Tibial nerve (tissue), 4 donors: ENCODE measurements around the gene MYH4. TPM values are rescaled to one million over a fixed set of nuclear protein-coding genes. Genes with fewer than 3 reads are reported as not detected.

Experiments
- DNase-seq, 2 donors: peaks; one replicate each; pipeline ENCODE4 v3.0.0-alpha.2; 2019; ENCODE audit warnings: low spot score in 2 of 2
- H3K27ac ChIP-seq, 4 donors: fragments of 200-600 bp; sonication (generic) in 3 of 4; one replicate each; pipeline ENCODE4 v1.5.1; 2017 to 2019; ENCODE audit warnings: mild to moderate bottlenecking in 1 of 4
- H3K27me3 ChIP-seq, 2 donors: fragments of 200-600 bp; sonication (generic) in 1 of 2; one replicate each; pipeline versions ENCODE4 v1.5.1 to v1.6.0; 2017 to 2019
- H3K36me3 ChIP-seq, 3 donors: fragments of 200-600 bp; sonication (generic); one replicate each; pipeline ENCODE4 v1.5.1; 2018 to 2019
- H3K4me1 ChIP-seq, 4 donors: fragments of 200-600 bp; sonication (generic) in 3 of 4; one replicate each; pipeline ENCODE4 v1.5.1; 2017 to 2019
- H3K4me3 ChIP-seq, 4 donors: fragments of 200-600 bp; sonication (generic) in 3 of 4; one replicate each; pipeline ENCODE4 v1.5.1; 2017 to 2019; ENCODE audit warnings: mild to moderate bottlenecking in 1 of 4, moderate library complexity in 1 of 4
- H3K9me3 ChIP-seq, 4 donors: fragments of 200-600 bp; sonication (generic) in 3 of 4; one replicate each; pipeline ENCODE4 v1.5.1; 2017 to 2019
- CTCF ChIP-seq, 5 experiments: fragments of 200-600 bp in 3 of 5; fragments of 450-650 bp in 2 of 5; sonication (generic) in 3 of 5; IDR thresholded peaks; one replicate each; pipeline ENCODE4 v1.5.1; 2016 to 2019; ENCODE audit warnings: antibody characterized with exemption in 5 of 5, mild to moderate bottlenecking in 3 of 5, moderate library complexity in 2 of 5
- EP300 ChIP-seq, 2 donors: sonication (generic); formaldehyde crosslinking; IDR thresholded peaks; one replicate each; pipeline ENCODE4 v1.6.1; 2017; ENCODE audit warnings: antibody characterized with exemption in 2 of 2, mild to moderate bottlenecking in 1 of 2
- POLR2A ChIP-seq, 2 donors: fragments of 450-650 bp; IDR thresholded peaks; one replicate each; pipeline ENCODE4 v1.6.1; 2017; ENCODE audit warnings: antibody characterized with exemption in 2 of 2, mild to moderate bottlenecking in 2 of 2, moderate library complexity in 2 of 2
- WGBS, 2 donors: methylation state at CpG; one replicate each; pipeline ENCODE4 v1.1.5; 2018; 5-methylcytosine and 5-hydroxymethylcytosine counted together
- total RNA-seq, 4 donors: library from RNA; depleted of rRNA; stranded (reverse); fragments of >200 nt; gene quantifications; one replicate each; pipeline ENCODE4 v1.1.0, GENCODE V29; 2016

MYH4 gene
- total RNA-seq, 4 donors from 2014 or later, result not detected

GRCh38 chr17:10415161-10415560, 54.2 kb downstream of the MYH4 start:
- no peak overlapping the region for H3K27ac ChIP-seq
- WGBS, 2 donors, result 80 to 84% methylated on average over 4 of the region's 4 CpGs
- H3K27me3 ChIP-seq, result no peaks in the 10 kb centered on the region
- H3K4me1 ChIP-seq, result no peaks in the 10 kb centered on the region
- no peak for TF ChIP-seq POLR2A (IDR thresholded peaks at IDR 0.05)
- TF ChIP-seq EP300 (IDR thresholded peaks at IDR 0.05), result no peak
- no peak for TF ChIP-seq CTCF (IDR thresholded peaks at IDR 0.05)
- no peak for DNase-seq
- H3K36me3 ChIP-seq, result no peaks in the 10 kb centered on the region
- no peaks in the 10 kb centered on the region for H3K9me3 ChIP-seq
- no peak overlapping the region for H3K4me3 ChIP-seq

- no peak for TF ChIP-seq CTCF (IDR thresholded peaks at IDR 0.05)
- TF ChIP-seq EP300 (IDR thresholded peaks at IDR 0.05), result no peak
- no peak for TF ChIP-seq POLR2A (IDR thresholded peaks at IDR 0.05)
- Histone ChIP-seq H3K4me1 (no peaks in the 10 kb centered on the region), H3K9me3 (no peaks in the 10 kb centered on the region), H3K27ac (no peak overlapping the region), H3K4me3 (no peak overlapping the region), H3K36me3 (no peaks in the 10 kb centered on the region), H3K27me3 (no peaks in the 10 kb centered on the region)
- DNase-seq, result no peak
These were observed 65.8 kb downstream of the MYH4 start for GRCh38 chr17:10403589-10403988.

DNA sequence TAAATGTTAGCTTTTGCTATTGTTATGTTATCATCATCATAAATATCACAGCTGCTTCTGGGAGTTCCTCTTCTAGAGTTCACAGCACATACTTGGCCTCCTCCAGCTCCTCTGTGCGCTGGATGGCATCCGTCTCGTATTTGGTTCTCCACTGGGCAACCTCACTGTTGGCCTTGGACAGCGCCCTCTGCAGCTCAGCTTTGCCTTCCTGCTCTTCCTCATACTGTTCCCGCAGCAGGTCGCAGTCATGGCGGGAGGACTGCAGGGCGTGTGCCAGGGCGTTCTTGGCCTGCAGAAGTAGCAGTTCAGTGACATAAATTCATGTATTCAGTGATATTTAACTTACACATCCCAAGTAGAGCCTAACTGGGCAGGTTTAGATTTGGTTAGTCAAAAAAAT, 71.0 kb downstream of the MYH4 start:
- no peak for DNase-seq
- WGBS, 2 donors, result 81 to 84% methylated on average over 9 of the region's 9 CpGs
- Histone ChIP-seq H3K27ac (no peak overlapping the region), H3K36me3 (no peaks in the 10 kb centered on the region), H3K4me1 (no peaks in the 10 kb centered on the region), H3K4me3 (no peak overlapping the region), H3K27me3 (no peaks in the 10 kb centered on the region), H3K9me3 (no peaks in the 10 kb centered on the region)
- TF ChIP-seq EP300 (IDR thresholded peaks at IDR 0.05) (no peak), CTCF (IDR thresholded peaks at IDR 0.05) (no peak), POLR2A (IDR thresholded peaks at IDR 0.05) (no peak)

DNA sequence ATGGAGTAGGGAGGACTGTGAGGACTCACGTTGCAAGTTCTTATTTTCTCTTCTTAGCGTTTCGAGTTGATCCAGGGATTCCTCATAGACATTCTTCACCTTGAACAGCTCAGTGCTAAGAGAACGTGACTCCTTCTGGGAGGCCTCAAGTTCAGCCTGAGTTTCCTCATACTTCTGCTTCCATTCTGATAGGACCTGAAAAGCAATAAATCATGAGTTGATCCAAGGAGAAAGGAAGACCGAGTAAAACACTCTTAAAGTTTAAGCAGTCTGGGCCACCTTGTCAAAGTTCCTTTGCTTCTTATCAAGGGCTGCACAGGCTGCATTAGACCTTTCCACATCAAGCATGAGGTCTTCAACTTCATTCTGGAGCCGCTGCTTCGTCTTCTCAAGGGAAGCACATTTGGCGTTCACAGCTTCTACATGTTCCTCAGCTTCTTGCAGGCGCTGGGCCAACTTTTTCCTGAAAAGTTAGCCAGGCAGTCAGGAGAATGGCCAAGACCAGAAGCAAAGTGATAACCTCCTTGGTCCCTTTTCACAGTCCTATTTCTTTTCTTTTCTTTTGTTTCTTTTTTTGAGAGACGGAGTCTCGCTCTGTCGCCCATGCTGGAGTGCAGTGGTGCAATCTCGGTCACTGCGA, 72.7 kb downstream of the MYH4 start:
- Histone ChIP-seq H3K4me1 (no peaks in the 10 kb centered on the region), H3K27me3 (no peaks in the 10 kb centered on the region), H3K9me3 (no peaks in the 10 kb centered on the region), H3K36me3 (no peaks in the 10 kb centered on the region), H3K27ac (no peak overlapping the region), H3K4me3 (no peak overlapping the region)
- TF ChIP-seq EP300 (IDR thresholded peaks at IDR 0.05), result no peak
- no peak for TF ChIP-seq CTCF (IDR thresholded peaks at IDR 0.05)
- no peak for TF ChIP-seq POLR2A (IDR thresholded peaks at IDR 0.05)
- 85 to 86% methylated on average over 14 of the region's 14 CpGs for WGBS, 2 donors
- no peak for DNase-seq

- Histone ChIP-seq H3K9me3 (no peaks in the 10 kb centered on the region), H3K36me3 (no peaks in the 10 kb centered on the region), H3K4me3 (no peak overlapping the region), H3K27ac (no peak overlapping the region), H3K4me1 (no peaks in the 10 kb centered on the region), H3K27me3 (no peaks in the 10 kb centered on the region)
- DNase-seq, result no peak
- WGBS, 2 donors, result 87 to 88% methylated on average over 6 of the region's 6 CpGs
- TF ChIP-seq CTCF (IDR thresholded peaks at IDR 0.05), result no peak
- no peak for TF ChIP-seq EP300 (IDR thresholded peaks at IDR 0.05)
- TF ChIP-seq POLR2A (IDR thresholded peaks at IDR 0.05), result no peak
These were observed 75.0 kb downstream of the MYH4 start for GRCh38 chr17:10394201-10394887.
